H1 (cell line): Measurements from ENCODE around the gene WDR1. TPM values are rescaled to one million over a fixed set of nuclear protein-coding genes. Genes with fewer than 3 reads are reported as not detected.

Experiments used
- CHD2 ChIP-seq: IDR thresholded peaks from 2 replicates; pipeline ENCODE4 v1.6.1; 2012; ENCODE audit warnings: low read length, improper control_type of control experiment
- CREB1 ChIP-seq: IDR thresholded peaks from 2 replicates; pipeline ENCODE4 v1.6.1; 2012; ENCODE audit warnings: inconsistent platforms
- EZH2 ChIP-seq: fragments of 200-600 bp; sonication (generic); IDR thresholded peaks from 2 replicates; pipeline ENCODE4 v1.7.1; 2012; ENCODE audit warnings: low read depth, mild to moderate bottlenecking, moderate library complexity, low read length, inconsistent platforms; ENCODE audit not compliant: severe bottlenecking
- GABPA ChIP-seq: IDR thresholded peaks from 2 replicates; pipeline ENCODE4 v1.6.1; 2011; ENCODE audit warnings: mild to moderate bottlenecking, low read length, moderate library complexity, borderline replicate concordance; ENCODE audit not compliant: insufficient read depth
- HDAC6 ChIP-seq: IDR thresholded peaks from one replicate; pipeline ENCODE4 v1.7.1; 2012; ENCODE audit warnings: low read depth, mild to moderate bottlenecking, inconsistent platforms, low read length, moderate library complexity
- RAD21 ChIP-seq, 2 experiments: IDR thresholded peaks in 1 of 2; conservative IDR thresholded peaks in 1 of 2; 2 replicates each; pipeline ENCODE4 v1.6.1; 2011; ENCODE audit warnings: low read depth in 2 of 2, low read length in 2 of 2, improper control_type of control experiment in 1 of 2, inconsistent platforms in 1 of 2, mild to moderate bottlenecking in 1 of 2, moderate library complexity in 1 of 2
- SUZ12 ChIP-seq: fragments of 200-600 bp; sonication (generic); IDR thresholded peaks from 2 replicates; pipeline ENCODE4 v1.6.1; 2012; ENCODE audit warnings: mild to moderate bottlenecking, inconsistent platforms, low read length, moderate library complexity, mixed read lengths
- polyA plus RNA-seq, 7 experiments: library from polyadenylated mRNA; depleted of rRNA in 3 of 7; stranded (reverse) in 5 of 7; unstranded in 2 of 7; fragments of >200 nt in 5 of 7; fragments of 200-250 nt in 2 of 7; gene quantifications; 1 replicate in 5 of 7; 2 replicates in 1 of 7; 4 replicates in 1 of 7; pipeline versions ENCODE4 v1.2.1 to v1.2.3, GENCODE V29; 2011 to 2013; ENCODE audit warnings: missing spikeins in 2 of 7, mixed read lengths in 2 of 7
- total RNA-seq: library from RNA; stranded (reverse); fragmentation: NEBNext Ultra II Directional; extraction: Animal tissue kit (Norgen Biotek cat#: 25700); gene quantifications from 2 replicates; pipeline ENCODE4 v1.2.1, GENCODE V29; 2021
- TF ChIP-seq, protein P1 (sequence below): fragments of 300-600 bp; sonication (generic); IDR thresholded peaks from 2 replicates; pipeline ENCODE4 v1.7.1; 2012; ENCODE audit warnings: low read length, moderate library complexity, mild to moderate bottlenecking, inconsistent platforms; ENCODE audit not compliant: insufficient replicate concordance

Gene WDR1
- total and polyA plus RNA-seq, 2 of the 8 experiments (the other 6 are each of a cell fraction or from before 2014, with no cell fraction given) = 315 to 377 TPM

DNA sequence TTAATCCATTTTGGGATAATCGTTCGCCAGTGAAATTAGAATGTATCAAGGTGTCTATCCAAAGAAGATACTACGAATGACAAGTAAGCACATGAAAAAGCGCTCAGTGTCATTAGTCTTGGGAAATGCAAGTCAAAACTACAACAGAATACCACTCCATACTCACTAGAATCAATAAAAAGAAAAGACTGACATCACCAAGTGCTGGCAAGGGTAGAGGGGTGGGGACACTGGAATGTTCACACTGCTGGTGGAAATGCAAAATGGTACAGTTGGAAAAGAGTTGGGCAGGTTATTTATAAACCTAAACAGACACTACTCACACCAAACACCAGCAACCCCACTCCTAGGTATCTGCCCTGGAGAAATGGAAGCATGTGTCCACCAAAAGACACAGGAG lies 11.2 kb downstream of the WDR1 start (continued):
- TF ChIP-seq, protein P1, sequence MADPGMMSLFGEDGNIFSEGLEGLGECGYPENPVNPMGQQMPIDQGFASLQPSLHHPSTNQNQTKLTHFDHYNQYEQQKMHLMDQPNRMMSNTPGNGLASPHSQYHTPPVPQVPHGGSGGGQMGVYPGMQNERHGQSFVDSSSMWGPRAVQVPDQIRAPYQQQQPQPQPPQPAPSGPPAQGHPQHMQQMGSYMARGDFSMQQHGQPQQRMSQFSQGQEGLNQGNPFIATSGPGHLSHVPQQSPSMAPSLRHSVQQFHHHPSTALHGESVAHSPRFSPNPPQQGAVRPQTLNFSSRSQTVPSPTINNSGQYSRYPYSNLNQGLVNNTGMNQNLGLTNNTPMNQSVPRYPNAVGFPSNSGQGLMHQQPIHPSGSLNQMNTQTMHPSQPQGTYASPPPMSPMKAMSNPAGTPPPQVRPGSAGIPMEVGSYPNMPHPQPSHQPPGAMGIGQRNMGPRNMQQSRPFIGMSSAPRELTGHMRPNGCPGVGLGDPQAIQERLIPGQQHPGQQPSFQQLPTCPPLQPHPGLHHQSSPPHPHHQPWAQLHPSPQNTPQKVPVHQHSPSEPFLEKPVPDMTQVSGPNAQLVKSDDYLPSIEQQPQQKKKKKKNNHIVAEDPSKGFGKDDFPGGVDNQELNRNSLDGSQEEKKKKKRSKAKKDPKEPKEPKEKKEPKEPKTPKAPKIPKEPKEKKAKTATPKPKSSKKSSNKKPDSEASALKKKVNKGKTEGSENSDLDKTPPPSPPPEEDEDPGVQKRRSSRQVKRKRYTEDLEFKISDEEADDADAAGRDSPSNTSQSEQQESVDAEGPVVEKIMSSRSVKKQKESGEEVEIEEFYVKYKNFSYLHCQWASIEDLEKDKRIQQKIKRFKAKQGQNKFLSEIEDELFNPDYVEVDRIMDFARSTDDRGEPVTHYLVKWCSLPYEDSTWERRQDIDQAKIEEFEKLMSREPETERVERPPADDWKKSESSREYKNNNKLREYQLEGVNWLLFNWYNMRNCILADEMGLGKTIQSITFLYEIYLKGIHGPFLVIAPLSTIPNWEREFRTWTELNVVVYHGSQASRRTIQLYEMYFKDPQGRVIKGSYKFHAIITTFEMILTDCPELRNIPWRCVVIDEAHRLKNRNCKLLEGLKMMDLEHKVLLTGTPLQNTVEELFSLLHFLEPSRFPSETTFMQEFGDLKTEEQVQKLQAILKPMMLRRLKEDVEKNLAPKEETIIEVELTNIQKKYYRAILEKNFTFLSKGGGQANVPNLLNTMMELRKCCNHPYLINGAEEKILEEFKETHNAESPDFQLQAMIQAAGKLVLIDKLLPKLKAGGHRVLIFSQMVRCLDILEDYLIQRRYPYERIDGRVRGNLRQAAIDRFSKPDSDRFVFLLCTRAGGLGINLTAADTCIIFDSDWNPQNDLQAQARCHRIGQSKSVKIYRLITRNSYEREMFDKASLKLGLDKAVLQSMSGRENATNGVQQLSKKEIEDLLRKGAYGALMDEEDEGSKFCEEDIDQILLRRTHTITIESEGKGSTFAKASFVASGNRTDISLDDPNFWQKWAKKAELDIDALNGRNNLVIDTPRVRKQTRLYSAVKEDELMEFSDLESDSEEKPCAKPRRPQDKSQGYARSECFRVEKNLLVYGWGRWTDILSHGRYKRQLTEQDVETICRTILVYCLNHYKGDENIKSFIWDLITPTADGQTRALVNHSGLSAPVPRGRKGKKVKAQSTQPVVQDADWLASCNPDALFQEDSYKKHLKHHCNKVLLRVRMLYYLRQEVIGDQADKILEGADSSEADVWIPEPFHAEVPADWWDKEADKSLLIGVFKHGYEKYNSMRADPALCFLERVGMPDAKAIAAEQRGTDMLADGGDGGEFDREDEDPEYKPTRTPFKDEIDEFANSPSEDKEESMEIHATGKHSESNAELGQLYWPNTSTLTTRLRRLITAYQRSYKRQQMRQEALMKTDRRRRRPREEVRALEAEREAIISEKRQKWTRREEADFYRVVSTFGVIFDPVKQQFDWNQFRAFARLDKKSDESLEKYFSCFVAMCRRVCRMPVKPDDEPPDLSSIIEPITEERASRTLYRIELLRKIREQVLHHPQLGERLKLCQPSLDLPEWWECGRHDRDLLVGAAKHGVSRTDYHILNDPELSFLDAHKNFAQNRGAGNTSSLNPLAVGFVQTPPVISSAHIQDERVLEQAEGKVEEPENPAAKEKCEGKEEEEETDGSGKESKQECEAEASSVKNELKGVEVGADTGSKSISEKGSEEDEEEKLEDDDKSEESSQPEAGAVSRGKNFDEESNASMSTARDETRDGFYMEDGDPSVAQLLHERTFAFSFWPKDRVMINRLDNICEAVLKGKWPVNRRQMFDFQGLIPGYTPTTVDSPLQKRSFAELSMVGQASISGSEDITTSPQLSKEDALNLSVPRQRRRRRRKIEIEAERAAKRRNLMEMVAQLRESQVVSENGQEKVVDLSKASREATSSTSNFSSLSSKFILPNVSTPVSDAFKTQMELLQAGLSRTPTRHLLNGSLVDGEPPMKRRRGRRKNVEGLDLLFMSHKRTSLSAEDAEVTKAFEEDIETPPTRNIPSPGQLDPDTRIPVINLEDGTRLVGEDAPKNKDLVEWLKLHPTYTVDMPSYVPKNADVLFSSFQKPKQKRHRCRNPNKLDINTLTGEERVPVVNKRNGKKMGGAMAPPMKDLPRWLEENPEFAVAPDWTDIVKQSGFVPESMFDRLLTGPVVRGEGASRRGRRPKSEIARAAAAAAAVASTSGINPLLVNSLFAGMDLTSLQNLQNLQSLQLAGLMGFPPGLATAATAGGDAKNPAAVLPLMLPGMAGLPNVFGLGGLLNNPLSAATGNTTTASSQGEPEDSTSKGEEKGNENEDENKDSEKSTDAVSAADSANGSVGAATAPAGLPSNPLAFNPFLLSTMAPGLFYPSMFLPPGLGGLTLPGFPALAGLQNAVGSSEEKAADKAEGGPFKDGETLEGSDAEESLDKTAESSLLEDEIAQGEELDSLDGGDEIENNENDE = no peak
- TF ChIP-seq GABPA (no peak), EZH2 (no peak), CREB1 (no peak), RAD21 (IDR thresholded peaks at IDR 0.05 in 1 of 2, conservative IDR thresholded peaks at IDR 0.05 in 1 of 2; ENCODE audit: low read depth in 2 of 2, low read length in 2 of 2) (no peak), HDAC6 (no peak), CHD2 (no peak), SUZ12 (no peak)
